NOMO-1 treated with dmso at 0.1 percent for 144 hours (cell line): ENCODE results near the gene TGFA.

Experiments
- DNase-seq: peaks from one replicate; lab custom pipeline; 2025; ENCODE audit not compliant: unreplicated experiment; lab: John Stamatoyannopoulos, UW

TGFA gene

DNA sequence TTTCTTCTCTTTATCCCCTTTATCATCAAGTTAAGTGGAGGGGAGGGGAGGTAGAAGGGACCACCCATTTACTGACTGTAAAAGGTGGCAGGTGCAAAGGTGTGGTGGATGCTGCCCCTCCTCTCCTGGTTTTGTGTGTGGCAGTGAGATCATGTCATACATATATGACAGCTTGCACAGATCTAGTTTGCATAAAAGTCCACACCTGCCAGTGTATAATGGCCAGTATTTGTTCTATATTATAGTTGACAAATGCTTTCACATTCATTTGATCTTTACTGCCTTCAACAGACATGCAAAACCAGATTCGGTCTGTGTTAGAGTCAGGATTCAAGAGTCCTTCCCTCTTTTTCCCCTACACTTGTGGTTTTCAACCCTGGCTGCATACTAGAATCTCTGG lies 55.1 kb downstream of the TGFA start:
- DNase-seq = no peak

DNA sequence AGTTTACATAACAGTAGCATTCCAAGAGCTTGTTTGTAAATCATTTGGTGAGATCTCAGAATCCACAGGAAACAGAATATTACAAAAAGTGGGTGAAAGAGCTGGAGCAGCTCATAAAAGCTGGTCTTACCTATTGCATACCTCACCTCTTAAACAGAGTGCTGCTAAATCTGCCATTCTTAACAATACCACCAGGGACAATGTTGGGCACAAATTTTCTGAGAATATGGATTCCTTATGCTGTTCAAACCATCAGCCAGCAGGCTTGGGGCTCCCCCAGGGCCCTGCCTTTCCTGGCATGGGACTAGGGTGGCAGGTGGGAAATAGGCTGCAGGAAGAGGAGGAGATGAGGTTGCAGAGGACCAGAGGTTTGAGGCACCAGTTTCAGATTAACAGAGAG lies 55.6 kb downstream of the TGFA start:
- no peak for DNase-seq

DNA sequence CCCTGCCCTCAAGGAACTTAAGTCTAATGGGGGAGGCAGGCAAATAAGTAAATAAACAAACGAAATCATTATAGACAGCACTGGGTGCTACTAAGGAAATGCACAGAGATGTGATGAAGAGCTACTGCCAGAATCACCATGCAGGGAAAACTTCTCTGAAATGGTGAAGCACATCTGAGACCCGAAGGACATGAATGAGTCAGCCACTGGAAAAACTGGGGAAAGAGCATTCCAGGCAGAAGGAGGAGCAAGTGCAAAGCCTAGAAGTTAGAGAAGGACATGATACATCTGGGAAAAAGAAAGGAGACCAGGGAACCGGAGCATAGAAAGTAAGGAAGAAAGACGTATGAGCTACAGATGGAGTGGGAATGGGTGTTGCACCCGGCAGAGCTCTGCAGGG lies 56.8 kb downstream of the TGFA start:
- no peak for DNase-seq

- no peak for DNase-seq
These were observed 59.2 kb downstream of the TGFA start for GRCh38 chr2:70494293-70494886.

GRCh38 chr2:70490381-70490780 lies 63.2 kb downstream of the TGFA start:
- DNase-seq = no peak

GRCh38 chr2:70489165-70489564 lies 64.5 kb downstream of the TGFA start:
- no peak for DNase-seq

GRCh38 chr2:70484086-70484485 lies 69.5 kb downstream of the TGFA start:
- no peak for DNase-seq

GRCh38 chr2:70482401-70482800 lies 71.2 kb downstream of the TGFA start:
- DNase-seq = no peak

DNA sequence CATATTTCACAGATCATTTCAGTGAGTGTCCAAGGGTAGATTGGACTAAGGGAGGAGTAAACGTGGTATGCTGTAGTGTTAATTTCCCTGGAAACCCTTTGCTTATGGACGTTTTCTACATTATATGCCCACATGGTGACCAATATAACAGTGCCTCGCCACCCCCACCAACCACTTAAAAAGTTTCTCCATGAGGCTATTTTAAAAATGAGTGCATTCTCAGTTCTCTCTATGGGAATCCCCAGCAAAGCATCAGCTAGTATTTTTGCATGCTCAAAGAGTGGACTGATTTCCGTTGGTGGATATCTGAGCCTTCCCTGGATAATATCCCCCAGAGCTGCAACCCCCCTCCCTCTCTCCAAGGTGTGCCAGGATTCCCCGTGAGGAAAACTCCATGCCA lies 73.2 kb downstream of the TGFA start:
- no peak for DNase-seq

GRCh38 chr2:70479816-70480215 lies 73.8 kb downstream of the TGFA start:
- DNase-seq = peak; percentile 38

DNA sequence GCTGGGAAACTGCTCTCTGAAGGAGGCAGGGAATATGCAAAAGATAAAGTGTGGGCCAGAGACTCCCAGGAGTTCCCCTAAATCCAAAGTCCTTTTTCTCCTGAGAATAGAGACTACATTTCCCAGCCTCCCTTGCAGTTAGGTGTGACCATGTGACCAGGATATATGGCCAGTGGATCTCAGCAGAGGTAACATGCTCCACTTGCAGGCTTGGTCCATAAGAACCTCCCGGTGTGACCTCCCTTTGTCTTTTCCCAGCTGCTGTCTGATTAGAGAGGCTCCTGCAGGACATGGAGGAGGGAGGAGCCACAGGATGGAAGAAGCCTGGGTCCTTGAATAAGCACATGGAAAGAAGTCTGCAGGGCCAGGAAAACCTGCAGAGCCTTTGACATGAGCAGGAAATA lies 76.2 kb downstream of the TGFA start:
- no peak for DNase-seq

GRCh38 chr2:70475266-70475665 lies 78.4 kb downstream of the TGFA start:
- DNase-seq = no peak

DNA sequence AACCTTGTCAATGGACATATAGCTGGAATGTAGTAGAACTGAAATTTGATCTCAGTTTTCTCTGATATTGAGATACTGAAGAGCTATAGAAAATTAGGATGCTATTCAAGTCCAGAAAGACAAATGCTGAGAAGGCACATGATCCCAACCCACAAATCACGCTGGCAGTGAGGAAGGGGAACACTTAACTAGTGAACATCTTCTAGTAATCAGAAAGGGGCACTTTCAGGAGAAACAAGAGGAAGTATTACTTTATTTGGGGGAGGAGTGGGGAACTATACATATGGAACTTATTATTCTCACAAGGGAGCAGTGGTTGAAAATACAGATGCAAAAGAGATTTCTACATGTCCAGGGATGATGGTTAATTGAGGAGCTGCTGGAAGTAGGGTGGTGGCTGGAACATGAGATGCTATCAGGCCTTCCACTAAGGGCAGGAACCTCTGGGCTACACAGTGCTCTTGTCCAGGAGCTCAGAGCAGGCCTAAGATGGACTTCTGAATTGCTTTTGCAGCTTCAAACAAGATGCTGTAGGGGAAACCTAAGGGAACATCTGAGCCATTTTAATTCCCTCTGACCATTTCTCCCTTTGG lies 79.3 kb downstream of the TGFA start:
- DNase-seq = no peak

DNA sequence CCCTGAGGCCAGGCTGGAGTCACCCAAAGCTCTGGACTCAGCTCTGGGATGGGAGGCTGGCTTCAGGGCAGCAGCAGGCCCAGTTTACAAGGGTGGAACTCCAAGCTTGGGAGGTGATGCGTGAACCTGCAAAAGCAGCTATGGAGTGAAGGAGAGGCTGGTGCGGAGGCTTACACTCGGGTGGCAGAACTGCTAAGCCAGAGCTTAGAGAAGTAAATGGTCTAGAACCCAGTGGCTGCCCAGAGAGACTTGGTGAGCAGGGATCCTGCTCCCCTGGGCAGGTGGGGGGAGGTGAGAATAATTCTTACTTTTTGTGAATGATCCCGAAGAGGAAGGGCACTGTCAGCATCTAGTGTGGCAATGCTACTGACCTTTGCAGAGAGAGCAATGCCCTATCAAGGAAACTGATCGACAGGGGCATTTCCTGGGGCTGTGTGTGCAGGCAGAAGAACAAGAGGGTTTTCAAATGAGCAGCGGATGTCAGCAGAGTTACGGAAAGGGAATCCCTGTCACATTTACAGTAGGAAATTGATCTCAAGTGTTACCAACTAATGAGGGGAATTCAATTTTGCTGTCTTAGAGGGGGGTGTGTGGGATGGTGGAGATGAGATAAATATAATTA lies 80.4 kb downstream of the TGFA start:
- no peak for DNase-seq

GRCh38 chr2:70472221-70472890 lies 81.3 kb downstream of the TGFA start:
- peak; percentile 33 for DNase-seq

DNA sequence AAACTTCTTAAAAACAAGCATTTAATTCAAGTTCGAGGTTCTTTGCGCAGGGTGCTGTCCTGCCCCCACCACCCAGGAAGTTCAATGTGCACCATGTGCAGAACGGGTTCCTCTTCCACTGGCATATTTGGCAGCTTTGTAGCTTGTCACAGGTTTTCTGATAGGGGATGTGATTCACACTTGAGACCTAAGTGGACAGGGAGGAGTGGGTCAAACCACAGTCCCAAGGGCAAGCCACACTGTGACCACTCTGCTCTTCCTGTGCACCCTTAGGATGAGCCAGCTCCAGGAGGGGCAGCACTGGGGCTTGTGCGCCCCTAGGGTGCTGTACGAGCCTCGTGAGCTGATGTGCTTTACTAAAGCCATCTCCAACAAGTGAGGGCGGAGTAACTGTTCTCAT lies 82.5 kb downstream of the TGFA start:
- DNase-seq = no peak

GRCh38 chr2:70469961-70470360 lies 83.7 kb downstream of the TGFA start:
- DNase-seq = no peak

- no peak for DNase-seq
These were observed 84.2 kb downstream of the TGFA start for GRCh38 chr2:70469435-70469834.

DNA sequence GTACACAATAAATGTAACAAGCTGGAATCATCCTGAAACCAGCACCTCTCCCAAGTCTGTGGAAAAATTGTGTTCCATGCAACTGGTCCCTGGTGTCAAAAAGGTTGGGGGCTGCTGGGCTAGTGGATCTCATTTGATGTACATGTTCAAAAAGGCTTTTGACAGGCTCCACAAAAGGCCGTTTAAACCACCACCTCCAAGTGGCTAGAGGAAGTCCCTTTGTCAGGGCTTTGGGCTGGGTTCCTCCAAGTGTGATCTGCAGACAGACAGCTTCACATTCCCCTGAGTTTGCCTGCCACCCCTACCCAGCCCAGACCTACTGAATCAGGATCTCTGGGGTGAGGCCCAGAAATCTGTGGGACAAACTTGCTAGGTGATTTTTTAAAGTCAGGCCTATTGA lies 84.7 kb downstream of the TGFA start:
- DNase-seq = no peak

DNA sequence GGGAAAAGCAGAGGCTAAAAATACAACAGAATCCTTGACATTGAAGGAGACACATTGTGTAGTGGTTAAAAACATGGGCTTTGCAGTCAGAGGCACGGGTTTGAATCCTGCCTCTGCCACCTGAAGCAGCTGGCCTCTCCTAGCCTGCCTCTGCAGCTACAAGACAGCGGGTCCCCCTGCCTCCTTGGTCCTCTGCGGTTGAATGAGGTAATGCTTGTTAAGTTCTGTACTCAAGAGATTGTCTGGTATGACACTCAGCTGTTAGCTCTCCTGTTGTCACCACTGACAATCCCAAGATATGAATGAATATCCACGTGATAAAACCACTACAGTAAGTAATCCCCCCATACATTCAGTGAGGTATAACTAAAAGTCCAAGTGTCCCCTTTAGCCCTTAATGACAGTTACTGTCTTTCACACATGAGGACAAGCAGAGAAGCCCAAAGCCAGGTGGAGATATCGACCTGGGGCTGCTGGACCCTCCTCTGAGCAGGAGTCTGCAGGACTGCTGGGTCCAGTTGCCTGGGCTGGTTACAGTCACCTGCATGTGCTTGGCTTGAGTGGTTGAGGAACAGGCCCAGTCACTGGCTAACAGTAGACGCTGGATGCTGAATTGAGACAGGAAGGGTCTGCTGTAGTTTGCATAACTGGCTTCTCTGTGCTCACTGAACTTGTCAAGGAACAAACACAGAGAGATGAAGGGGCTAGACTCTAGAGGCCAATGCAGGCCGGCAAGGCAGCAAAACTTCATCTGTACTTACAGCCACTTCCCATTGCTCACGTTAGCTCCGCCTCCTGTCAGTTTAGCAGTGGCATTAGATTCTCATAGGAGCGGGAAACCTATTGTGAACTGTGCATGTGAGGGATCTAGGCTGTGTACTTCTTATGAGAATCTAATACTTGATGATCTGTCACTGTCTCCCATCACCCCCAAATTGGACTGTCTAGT lies 85.5 kb downstream of the TGFA start:
- peak; percentile 26 for DNase-seq

GRCh38 chr2:70467237-70467636 lies 86.4 kb downstream of the TGFA start:
- DNase-seq = no peak
